ENCODE results near the gene IFT22. TPM values are rescaled to one million over a fixed set of nuclear protein-coding genes. Genes with fewer than 3 reads are reported as not detected.

IFT22 gene
- total and polyA plus RNA-seq, 7 donors = 18.7 to 42.2 (median 23.2) TPM

- no peak overlapping the region for H3K27ac ChIP-seq
- DNase-seq (no peak), ATAC-seq (no peak)
- no peak overlapping the region for H3K4me3 ChIP-seq
- TF ChIP-seq CTCF (IDR thresholded peaks at IDR 0.05) = no peak
- intact Hi-C loops (cut with DNase I) = no loop called here
- H3K36me3 ChIP-seq (ENCODE audit: insufficient read depth in 1 of 2, low read depth in 1 of 2) = no peaks in the 10 kb centered on the region
- no peaks in the 10 kb centered on the region for H3K4me1 ChIP-seq
- peaks cover 0 to 5% (median 0%) of the 10 kb centered on the region in 3 donors for H3K27me3 ChIP-seq (ENCODE audit: insufficient read depth in 3 of 3, low read length in 2 of 3)
- WGBS, 3 donors = 67 to 80% (median 77%) methylated on average over 14 of the region's 14 CpGs
- no peaks in the 10 kb centered on the region for H3K9me3 ChIP-seq
Observed at GRCh38 chr7:101340379-101340778, 18.8 kb upstream of the IFT22 start.

- no peaks in the 10 kb centered on the region for H3K4me1 ChIP-seq
- no peak for ATAC-seq
- 56 to 70% (median 63%) methylated on average over 5 of the region's 5 CpGs for WGBS, 3 donors
- intact Hi-C loops (cut with DNase I) = loop anchor here in 1 of 2 donors (10.0 kb wide), 1 partner anchor 1619 kb away; no protein-coding TSS in a partner anchor
- peaks cover 0 to 14% (median 7%) of the 10 kb centered on the region in 3 donors for H3K27me3 ChIP-seq (ENCODE audit: insufficient read depth in 3 of 3, low read length in 2 of 3)
- H3K4me3 ChIP-seq = no peak overlapping the region
- TF ChIP-seq CTCF (IDR thresholded peaks at IDR 0.05) = no peak
- no peak overlapping the region for H3K27ac ChIP-seq
- no peaks in the 10 kb centered on the region for H3K36me3 ChIP-seq (ENCODE audit: insufficient read depth in 1 of 2, low read depth in 1 of 2)
- H3K9me3 ChIP-seq = no peaks in the 10 kb centered on the region
- DNase-seq = no peak
Observed at GRCh38 chr7:101333912-101334311, 12.3 kb upstream of the IFT22 start.

GRCh38 chr7:101332026-101332425 lies 10.4 kb upstream of the IFT22 start:
- Histone ChIP-seq H3K4me1 (no peaks in the 10 kb centered on the region), H3K4me3 (no peak overlapping the region), H3K9me3 (no peaks in the 10 kb centered on the region), H3K27me3 (ENCODE audit: insufficient read depth in 3 of 3, low read length in 2 of 3) (peaks cover 0 to 18% (median 3%) of the 10 kb centered on the region in 3 donors), H3K27ac (no peak overlapping the region), H3K36me3 (ENCODE audit: insufficient read depth in 1 of 2, low read depth in 1 of 2) (no peaks in the 10 kb centered on the region)
- no peak for TF ChIP-seq CTCF (IDR thresholded peaks at IDR 0.05)
- 82 to 84% (median 83%) methylated on average over 8 of the region's 8 CpGs for WGBS, 3 donors
- DNase-seq (no peak), ATAC-seq (no peak)
- intact Hi-C loops (cut with DNase I) = loop anchor here in 1 of 2 donors (10.0 kb wide), 1 partner anchor 1617 kb away; no protein-coding TSS in a partner anchor

GRCh38 chr7:101330011-101330484 lies 8.4 kb upstream of the IFT22 start:
- WGBS, 3 donors = 27 to 36% (median 32%) methylated on average over 15 of the region's 15 CpGs
- Histone ChIP-seq H3K27me3 (ENCODE audit: insufficient read depth in 3 of 3, low read length in 2 of 3) (peaks cover 0 to 25% (median 3%) of the 10 kb centered on the region in 3 donors), H3K9me3 (no peaks in the 10 kb centered on the region), H3K36me3 (ENCODE audit: insufficient read depth in 1 of 2, low read depth in 1 of 2) (no peaks in the 10 kb centered on the region), H3K4me3 (no peak overlapping the region), H3K4me1 (no peaks in the 10 kb centered on the region), H3K27ac (no peak overlapping the region)
- TF ChIP-seq CTCF (IDR thresholded peaks at IDR 0.05) = no peak
- ATAC-seq (no peak), DNase-seq (no peak)
- intact Hi-C loops (cut with DNase I) = loop anchor here in 1 of 2 donors (10.0 kb wide), 1 partner anchor 1615 kb away; no protein-coding TSS in a partner anchor

GRCh38 chr7:101328159-101328558 lies 6.5 kb upstream of the IFT22 start:
- no peaks in the 10 kb centered on the region for H3K9me3 ChIP-seq
- no peak overlapping the region for H3K27ac ChIP-seq
- no peak for TF ChIP-seq CTCF (IDR thresholded peaks at IDR 0.05)
- ATAC-seq (no peak), DNase-seq (no peak)
- no peak overlapping the region for H3K4me3 ChIP-seq
- 90 to 93% (median 91%) methylated on average over 5 of the region's 5 CpGs for WGBS, 3 donors
- no peaks in the 10 kb centered on the region for H3K36me3 ChIP-seq (ENCODE audit: insufficient read depth in 1 of 2, low read depth in 1 of 2)
- H3K4me1 ChIP-seq = no peaks in the 10 kb centered on the region
- intact Hi-C loops (cut with DNase I) = no loop called here
- peaks cover 0 to 22% (median 3%) of the 10 kb centered on the region in 3 donors for H3K27me3 ChIP-seq (ENCODE audit: insufficient read depth in 3 of 3, low read length in 2 of 3)

Measured in psoas muscle (tissue), 8 donors.